ENCODE measurements around the gene ST8SIA2. TPM values are rescaled to one million over a fixed set of nuclear protein-coding genes. Genes with fewer than 3 reads are reported as not detected.

The ST8SIA2 gene
- total RNA-seq, 1 donor, result 0.36 TPM

GRCh38 chr15:92377083-92377789 is 16.4 kb upstream of the ST8SIA2 start:
- Histone ChIP-seq H3K79me2 (ENCODE audit: insufficient read depth, low read length) (no peaks in the 10 kb centered on the region), H3K36me3 (ENCODE audit: insufficient read depth, low read length) (no peaks in the 10 kb centered on the region), H4K20me1 (ENCODE audit: insufficient read depth, low read length) (no peaks in the 10 kb centered on the region), H3K9me3 (ENCODE audit: low read depth, low read length) (no peaks in the 10 kb centered on the region), H3K4me3 (ENCODE audit: insufficient read depth, low read length) (no peak overlapping the region), H3K4me2 (ENCODE audit: insufficient read depth, low read length) (no peak overlapping the region), H2AFZ (ENCODE audit: low read length) (no peak overlapping the region), H3K27ac (ENCODE audit: low read depth, low read length) (no peak overlapping the region), H3K27me3 (ENCODE audit: insufficient read depth, low read length) (no peaks in the 10 kb centered on the region), H3K4me1 (ENCODE audit: insufficient read depth, low read length) (no peaks in the 10 kb centered on the region)
- TF ChIP-seq CTCF (IDR thresholded peaks at IDR 0.05; ENCODE audit: extremely low read depth, low read depth, low read length), result no peak
- DNase-seq (ENCODE audit: insufficient read length, low spot score, missing footprints), result no peak

- no peaks in the 10 kb centered on the region for H3K36me3 ChIP-seq (ENCODE audit: insufficient read depth, low read length)
These were observed 10.0 kb upstream of the ST8SIA2 start for GRCh38 chr15:92383519-92384324.

GRCh38 chr15:92384381-92384780 is 9.3 kb upstream of the ST8SIA2 start:
- DNase-seq (ENCODE audit: insufficient read length, low spot score, missing footprints), result no peak
- Histone ChIP-seq H3K4me3 (ENCODE audit: insufficient read depth, low read length) (no peak overlapping the region), H3K27ac (ENCODE audit: low read depth, low read length) (no peak overlapping the region), H2AFZ (ENCODE audit: low read length) (no peak overlapping the region), H4K20me1 (ENCODE audit: insufficient read depth, low read length) (no peaks in the 10 kb centered on the region), H3K27me3 (ENCODE audit: insufficient read depth, low read length) (peaks cover 5% of the 10 kb centered on the region), H3K9me3 (ENCODE audit: low read depth, low read length) (no peaks in the 10 kb centered on the region), H3K36me3 (ENCODE audit: insufficient read depth, low read length) (no peaks in the 10 kb centered on the region), H3K4me2 (ENCODE audit: insufficient read depth, low read length) (no peak overlapping the region), H3K4me1 (ENCODE audit: insufficient read depth, low read length) (no peaks in the 10 kb centered on the region), H3K79me2 (ENCODE audit: insufficient read depth, low read length) (no peaks in the 10 kb centered on the region)
- TF ChIP-seq CTCF (IDR thresholded peaks at IDR 0.05; ENCODE audit: extremely low read depth, low read depth, low read length), result no peak

More at GRCh38 chr15:92383519-92384324, 10.0 kb upstream of the ST8SIA2 start:
- Histone ChIP-seq H3K4me3 (ENCODE audit: insufficient read depth, low read length) (no peak overlapping the region), H4K20me1 (ENCODE audit: insufficient read depth, low read length) (no peaks in the 10 kb centered on the region), H3K4me2 (ENCODE audit: insufficient read depth, low read length) (no peak overlapping the region), H3K27ac (ENCODE audit: low read depth, low read length) (no peak overlapping the region), H3K9me3 (ENCODE audit: low read depth, low read length) (no peaks in the 10 kb centered on the region), H3K79me2 (ENCODE audit: insufficient read depth, low read length) (no peaks in the 10 kb centered on the region), H3K27me3 (ENCODE audit: insufficient read depth, low read length) (peaks cover 5% of the 10 kb centered on the region), H3K4me1 (ENCODE audit: insufficient read depth, low read length) (no peaks in the 10 kb centered on the region), H2AFZ (ENCODE audit: low read length) (no peak overlapping the region)
- TF ChIP-seq CTCF (IDR thresholded peaks at IDR 0.05; ENCODE audit: extremely low read depth, low read depth, low read length), result peak; percentile 71
- DNase-seq (ENCODE audit: insufficient read length, low spot score, missing footprints), result no peak

- Histone ChIP-seq H3K79me2 (ENCODE audit: insufficient read depth, low read length) (no peaks in the 10 kb centered on the region), H3K4me1 (ENCODE audit: insufficient read depth, low read length) (no peaks in the 10 kb centered on the region), H3K27ac (ENCODE audit: low read depth, low read length) (no peak overlapping the region), H3K4me3 (ENCODE audit: insufficient read depth, low read length) (no peak overlapping the region), H3K4me2 (ENCODE audit: insufficient read depth, low read length) (no peak overlapping the region), H3K36me3 (ENCODE audit: insufficient read depth, low read length) (no peaks in the 10 kb centered on the region), H3K27me3 (ENCODE audit: insufficient read depth, low read length) (peaks cover 5% of the 10 kb centered on the region), H4K20me1 (ENCODE audit: insufficient read depth, low read length) (no peaks in the 10 kb centered on the region), H2AFZ (ENCODE audit: low read length) (no peak overlapping the region), H3K9me3 (ENCODE audit: low read depth, low read length) (no peaks in the 10 kb centered on the region)
- DNase-seq (ENCODE audit: insufficient read length, low spot score, missing footprints), result no peak
- no peak for TF ChIP-seq CTCF (IDR thresholded peaks at IDR 0.05; ENCODE audit: extremely low read depth, low read depth, low read length)
These were observed 8.6 kb upstream of the ST8SIA2 start for GRCh38 chr15:92385096-92385495.
